HCT116 (cell line): ENCODE measurements around the gene MMP10. TPM values are rescaled to one million over a fixed set of nuclear protein-coding genes. Genes with fewer than 3 reads are reported as not detected.

Experiments
- ATAC-seq: fragments of 200-7000 bp; cut with Tn5 transposase; 2 replicates; pipeline ENCODE4 v1.9.1; 2020; ENCODE audit warnings: mild to moderate bottlenecking, moderate library complexity
- BruUV-seq: library from RNA; stranded (reverse); fragments of 400-500 nt; replicated peaks from 2 replicates; lab custom pipeline; 2021; lab: Mats Ljungman, UMichigan
- CTCF ChIA-PET: fragments of 300-600 bp; sonication (Branson Sonifier 250); formaldehyde crosslinking; loops from one replicate; lab custom pipeline; 2021; ENCODE audit warnings: antibody characterized with exemption; lab: Charles Lee
- POLR2A ChIA-PET: fragments of 300-600, 350-600 bp; sonication (Branson Sonifier 250); formaldehyde crosslinking; loops from one replicate; lab custom pipeline; 2021; ENCODE audit warnings: antibody characterized with exemption; lab: Charles Lee
- RAD21 ChIA-PET, 2 experiments: fragments of 300-600 bp; sonication (Branson Sonifier 250); formaldehyde crosslinking; loops; one replicate each; lab custom pipeline; 2023; ENCODE audit warnings: low total read pairs in 2 of 2; ENCODE audit not compliant: uncharacterized antibody in 2 of 2, unreplicated experiment in 2 of 2, low non-redundant PET in 1 of 2; lab: Charles Lee
- DNase-seq: peaks from one replicate; pipeline ENCODE4 v3.0.0-alpha.2; 2010; ENCODE audit warnings: low read depth, low spot score
- H2AFZ ChIP-seq: fragments of 200-600 bp; shearing (Covaris generic), sonication (generic); 2 replicates; pipeline ENCODE4 v1.6.1; 2017; ENCODE audit warnings: low read depth, mixed run types, mixed read lengths, antibody characterized with exemption, low read length; ENCODE audit not compliant: poor library complexity, severe bottlenecking
- H3K27ac ChIP-seq: 2 replicates; pipeline ENCODE4 v1.5.1; 2012; ENCODE audit warnings: low read depth, low read length
- H3K27me3 ChIP-seq: fragments of 200-600 bp; sonication (generic); 2 replicates; pipeline ENCODE4 v1.6.1; 2016; ENCODE audit warnings: mixed run types, low read length, mixed read lengths; ENCODE audit not compliant: insufficient read depth
- H3K36me3 ChIP-seq, 2 experiments: fragments of 200-500 bp in 1 of 2; fragments of 200-600 bp in 1 of 2; sonication (Bioruptor generic) in 1 of 2; sonication (generic) in 1 of 2; 2 replicates each; pipeline versions ENCODE4 v1.5.1 to v1.6.1; 2014 to 2016; ENCODE audit warnings: low read length in 2 of 2, inconsistent platforms in 1 of 2, mixed read lengths in 1 of 2, mixed run types in 1 of 2; ENCODE audit not compliant: insufficient read depth in 2 of 2, control insufficient read depth in 1 of 2
- H3K4me1 ChIP-seq, 2 experiments: fragments of 200-600 bp in 1 of 2; sonication (generic) in 1 of 2; 2 replicates each; pipeline versions ENCODE4 v1.5.1 to v1.6.1; 2012 to 2017; ENCODE audit warnings: low read length in 2 of 2, inconsistent platforms in 1 of 2, mild to moderate bottlenecking in 1 of 2, mixed read lengths in 1 of 2, mixed run types in 1 of 2, moderate library complexity in 1 of 2; ENCODE audit not compliant: insufficient read depth in 2 of 2, control insufficient read depth in 1 of 2
- H3K4me2 ChIP-seq: fragments of 200-600 bp; sonication (generic); 2 replicates; pipeline ENCODE4 v1.6.1; 2017; ENCODE audit warnings: mixed run types, low read length, mixed read lengths
- H3K4me3 ChIP-seq, 2 experiments: fragments of 200-600 bp in 1 of 2; sonication (generic) in 1 of 2; replicated peaks in 1 of 2; 2 replicates each; pipeline ENCODE4 v1.5.1; 2011 to 2016; ENCODE audit warnings: low read length in 2 of 2, control low read depth in 1 of 2, low read depth in 1 of 2, mild to moderate bottlenecking in 1 of 2, mixed read lengths in 1 of 2, mixed run types in 1 of 2
- H3K79me2 ChIP-seq: fragments of 200-600 bp; sonication (generic); 2 replicates; pipeline ENCODE4 v1.6.1; 2017; ENCODE audit warnings: mild to moderate bottlenecking, mixed run types, low read length, moderate library complexity, mixed read lengths; ENCODE audit not compliant: insufficient read depth
- H3K9ac ChIP-seq: fragments of 200-600 bp; sonication (generic); 2 replicates; pipeline ENCODE4 v1.6.1; 2016; ENCODE audit warnings: low read length, mixed read lengths
- H3K9me2 ChIP-seq: fragments of 200-600 bp; sonication (generic), shearing (Covaris generic); 2 replicates; pipeline ENCODE4 v1.6.1; 2017; ENCODE audit warnings: mixed run types, mild to moderate bottlenecking, moderate library complexity; ENCODE audit not compliant: insufficient read depth
- H3K9me3 ChIP-seq, 2 experiments: fragments of 200-500 bp in 1 of 2; fragments of 200-600 bp in 1 of 2; sonication (Bioruptor generic) in 1 of 2; sonication (generic) in 1 of 2; 2 replicates each; pipeline ENCODE4 v1.6.1; 2014 to 2017; ENCODE audit warnings: low read length in 2 of 2, mixed read lengths in 2 of 2, inconsistent platforms in 1 of 2, low read depth in 1 of 2, mild to moderate bottlenecking in 1 of 2, mixed run types in 1 of 2, moderate library complexity in 1 of 2; ENCODE audit not compliant: control insufficient read depth in 1 of 2, insufficient read depth in 1 of 2
- H4K20me1 ChIP-seq: fragments of 200-600 bp; sonication (generic), shearing (Covaris generic); 2 replicates; pipeline ENCODE4 v1.6.1; 2017; ENCODE audit warnings: mixed run types, mild to moderate bottlenecking, moderate library complexity; ENCODE audit not compliant: insufficient read depth
- CEBPB ChIP-seq: IDR thresholded peaks from 2 replicates; pipeline ENCODE4 v1.6.1; 2012; ENCODE audit warnings: low read depth
- EZH2 ChIP-seq: fragments of 200-600 bp; sonication (generic); IDR thresholded peaks from 2 replicates; pipeline ENCODE4 v1.6.1; 2017; ENCODE audit warnings: antibody characterized with exemption, mixed run types
- FOSL1 ChIP-seq: IDR thresholded peaks from 2 replicates; pipeline ENCODE4 v1.6.1; 2012; ENCODE audit warnings: low read depth
- MAX ChIP-seq: IDR thresholded peaks from 2 replicates; pipeline ENCODE4 v1.6.1; 2012
- POLR2A ChIP-seq: IDR thresholded peaks from 2 replicates; pipeline ENCODE4 v1.7.0; 2011; ENCODE audit warnings: borderline replicate concordance; ENCODE audit not compliant: insufficient read depth, insufficient read length; ENCODE audit errors: extremely low read depth
- RAD21 ChIP-seq: IDR thresholded peaks from 2 replicates; pipeline ENCODE4 v1.6.1; 2012; ENCODE audit warnings: low read depth, mild to moderate bottlenecking
- REST ChIP-seq: IDR thresholded peaks from 2 replicates; pipeline ENCODE4 v1.6.1; 2012; ENCODE audit warnings: low read depth
- SIN3A ChIP-seq: IDR thresholded peaks from 2 replicates; pipeline ENCODE4 v1.6.1; 2012; ENCODE audit warnings: low read depth
- TCF7L2 ChIP-seq: IDR thresholded peaks from 2 replicates; pipeline ENCODE4 v1.7.0; 2011; ENCODE audit warnings: borderline replicate concordance, inconsistent platforms; ENCODE audit not compliant: insufficient read depth, insufficient read length; ENCODE audit errors: extremely low read depth
- ZBTB33 ChIP-seq: IDR thresholded peaks from 2 replicates; pipeline ENCODE4 v1.6.1; 2011; ENCODE audit warnings: mild to moderate bottlenecking, low read length, moderate library complexity; ENCODE audit not compliant: insufficient replicate concordance; ENCODE audit errors: extremely low read depth
- ZFX ChIP-seq: fragments of 450-650 bp; IDR thresholded peaks from 2 replicates; pipeline ENCODE4 v1.6.1; 2017
- ZNF274 ChIP-seq: fragments of 200-500 bp; sonication (Bioruptor generic); IDR thresholded peaks from 2 replicates; pipeline ENCODE4 v1.6.1; 2014; ENCODE audit warnings: mild to moderate bottlenecking, low read depth, low read length, inconsistent platforms
- intact Hi-C: fragments of 100-400 bp; cut with micrococcal nuclease; formaldehyde crosslinking; loops from 2 replicates; pipeline ENCODE4 v1.10.0; 2022
- total RNA-seq: library from RNA; stranded (reverse); gene quantifications from one replicate; pipeline ENCODE4 v1.2.1, GENCODE V29; 2021; ENCODE audit not compliant: unreplicated experiment
- TF ChIP-seq, protein P1 (sequence below), 3 experiments: fragments of 200-600 bp in 1 of 3; sonication (generic) in 1 of 3; IDR thresholded peaks in 2 of 3; conservative IDR thresholded peaks in 1 of 3; 2 replicates each; pipeline ENCODE4 v1.5.1; 2012 to 2017; ENCODE audit warnings: low read depth in 2 of 3, low read length in 2 of 3, antibody characterized with exemption in 1 of 3, borderline replicate concordance in 1 of 3, control low read depth in 1 of 3, mild to moderate bottlenecking in 1 of 3, mixed read lengths in 1 of 3, mixed run types in 1 of 3, moderate library complexity in 1 of 3; ENCODE audit not compliant: insufficient read depth in 1 of 3

The MMP10 gene
- total RNA-seq, 1 experiment from 2014 or later, result not detected

GRCh38 chr11:102770191-102770590, 10.2 kb downstream of the MMP10 start:
- Histone ChIP-seq H3K9me2 (no peaks in the 10 kb centered on the region), H3K36me3 (no peaks in the 10 kb centered on the region), H3K79me2 (no peaks in the 10 kb centered on the region), H3K27me3 (no peaks in the 10 kb centered on the region; the same call in 1 of the 2 replicates), H2AFZ (no peak overlapping the region), H3K9ac (no peak overlapping the region), H3K4me3 (no peak overlapping the region), H3K27ac (no peak overlapping the region), H3K4me1 (no peaks in the 10 kb centered on the region), H3K4me2 (no peak overlapping the region), H3K9me3 (no peaks in the 10 kb centered on the region), H4K20me1 (no peaks in the 10 kb centered on the region)
- TF ChIP-seq FOSL1 (no peak), MAX (no peak), REST (no peak), RAD21 (no peak), EZH2 (no peak), POLR2A (no peak), SIN3A (no peak), ZFX (no peak), ZBTB33 (no peak), CEBPB (no peak), ZNF274 (no peak), TCF7L2 (no peak)
- TF ChIP-seq, protein P1, sequence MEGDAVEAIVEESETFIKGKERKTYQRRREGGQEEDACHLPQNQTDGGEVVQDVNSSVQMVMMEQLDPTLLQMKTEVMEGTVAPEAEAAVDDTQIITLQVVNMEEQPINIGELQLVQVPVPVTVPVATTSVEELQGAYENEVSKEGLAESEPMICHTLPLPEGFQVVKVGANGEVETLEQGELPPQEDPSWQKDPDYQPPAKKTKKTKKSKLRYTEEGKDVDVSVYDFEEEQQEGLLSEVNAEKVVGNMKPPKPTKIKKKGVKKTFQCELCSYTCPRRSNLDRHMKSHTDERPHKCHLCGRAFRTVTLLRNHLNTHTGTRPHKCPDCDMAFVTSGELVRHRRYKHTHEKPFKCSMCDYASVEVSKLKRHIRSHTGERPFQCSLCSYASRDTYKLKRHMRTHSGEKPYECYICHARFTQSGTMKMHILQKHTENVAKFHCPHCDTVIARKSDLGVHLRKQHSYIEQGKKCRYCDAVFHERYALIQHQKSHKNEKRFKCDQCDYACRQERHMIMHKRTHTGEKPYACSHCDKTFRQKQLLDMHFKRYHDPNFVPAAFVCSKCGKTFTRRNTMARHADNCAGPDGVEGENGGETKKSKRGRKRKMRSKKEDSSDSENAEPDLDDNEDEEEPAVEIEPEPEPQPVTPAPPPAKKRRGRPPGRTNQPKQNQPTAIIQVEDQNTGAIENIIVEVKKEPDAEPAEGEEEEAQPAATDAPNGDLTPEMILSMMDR (IDR thresholded peaks at IDR 0.05 in 2 of 3, conservative IDR thresholded peaks at IDR 0.05 in 1 of 3; ENCODE audit: borderline replicate concordance in 1 of 3, insufficient read depth in 1 of 3, low read depth in 2 of 3, low read length in 2 of 3), result no peak
- CTCF ChIA-PET, result no interaction called here
- intact Hi-C loops, result no loop called here
- DNase-seq (no peak), ATAC-seq (no peak)
- BruUV-seq, result no TSS peak
- RAD21 ChIA-PET, result no interaction called here
- POLR2A ChIA-PET, result no interaction called here
